CD4-positive, alpha-beta T cell treated with Interleukin-12 subunit alpha and Interleukin-12 subunit beta, for 1 hour (primary cell): ENCODE measurements around the gene SUPT4H1.

Experiments
- DNase-seq: peaks from one replicate; pipeline ENCODE4 v3.0.0-alpha.2; 2020

The SUPT4H1 gene

GRCh38 chr17:58380207-58381123 lies 28.5 kb upstream of the SUPT4H1 start:
- DNase-seq, result no peak

GRCh38 chr17:58379511-58379824 lies 27.5 kb upstream of the SUPT4H1 start:
- DNase-seq, result no peak

- no peak for DNase-seq
Observed at GRCh38 chr17:58378733-58379510, 26.9 kb upstream of the SUPT4H1 start.

GRCh38 chr17:58377661-58378060 lies 25.7 kb upstream of the SUPT4H1 start:
- no peak for DNase-seq

- no peak for DNase-seq
Observed at GRCh38 chr17:58377093-58377601, 25.1 kb upstream of the SUPT4H1 start.

GRCh38 chr17:58376472-58377000 lies 24.5 kb upstream of the SUPT4H1 start:
- DNase-seq, result no peak

- DNase-seq, result no peak
Observed at GRCh38 chr17:58375811-58376210, 23.8 kb upstream of the SUPT4H1 start.

GRCh38 chr17:58375256-58375655 lies 23.3 kb upstream of the SUPT4H1 start:
- no peak for DNase-seq

GRCh38 chr17:58373923-58374322 lies 21.9 kb upstream of the SUPT4H1 start:
- no peak for DNase-seq

GRCh38 chr17:58373003-58373402 lies 21.0 kb upstream of the SUPT4H1 start:
- DNase-seq, result no peak

GRCh38 chr17:58371300-58371950 lies 19.4 kb upstream of the SUPT4H1 start:
- no peak for DNase-seq

GRCh38 chr17:58370716-58371115 lies 18.7 kb upstream of the SUPT4H1 start:
- no peak for DNase-seq

- DNase-seq, result peak; percentile 16
Observed at GRCh38 chr17:58370309-58370708, 18.3 kb upstream of the SUPT4H1 start.

- no peak for DNase-seq
Observed at GRCh38 chr17:58369214-58370031, 17.4 kb upstream of the SUPT4H1 start.

- DNase-seq, result no peak
Observed at GRCh38 chr17:58368860-58369213, 16.8 kb upstream of the SUPT4H1 start.

GRCh38 chr17:58367461-58367860 lies 15.5 kb upstream of the SUPT4H1 start:
- no peak for DNase-seq

GRCh38 chr17:58365980-58366595 lies 14.1 kb upstream of the SUPT4H1 start:
- no peak for DNase-seq

- no peak for DNase-seq
Observed at GRCh38 chr17:58365185-58365979, 13.4 kb upstream of the SUPT4H1 start.

- DNase-seq, result no peak
Observed at GRCh38 chr17:58364270-58364942, 12.4 kb upstream of the SUPT4H1 start.

- no peak for DNase-seq
Observed at GRCh38 chr17:58363457-58364185, 11.6 kb upstream of the SUPT4H1 start.
